Activated CD8-positive, alpha-beta memory T cell treated with anti-CD3 and anti-CD28 coated beads for 1 hour (primary cell): ENCODE data around the gene BSG.
"Not testable (repeated sequence)": the region's sequence is repeated elsewhere in the genome, so short reads cannot be mapped to it uniquely, and the experiment has no call there.

Experiments
- DNase-seq, 2 donors: peaks; one replicate each; pipeline ENCODE4 v3.0.0-alpha.2; 2020; ENCODE audit warnings: low read depth in 1 of 2; ENCODE audit errors: extremely low read depth in 1 of 2

Gene BSG

DNA sequence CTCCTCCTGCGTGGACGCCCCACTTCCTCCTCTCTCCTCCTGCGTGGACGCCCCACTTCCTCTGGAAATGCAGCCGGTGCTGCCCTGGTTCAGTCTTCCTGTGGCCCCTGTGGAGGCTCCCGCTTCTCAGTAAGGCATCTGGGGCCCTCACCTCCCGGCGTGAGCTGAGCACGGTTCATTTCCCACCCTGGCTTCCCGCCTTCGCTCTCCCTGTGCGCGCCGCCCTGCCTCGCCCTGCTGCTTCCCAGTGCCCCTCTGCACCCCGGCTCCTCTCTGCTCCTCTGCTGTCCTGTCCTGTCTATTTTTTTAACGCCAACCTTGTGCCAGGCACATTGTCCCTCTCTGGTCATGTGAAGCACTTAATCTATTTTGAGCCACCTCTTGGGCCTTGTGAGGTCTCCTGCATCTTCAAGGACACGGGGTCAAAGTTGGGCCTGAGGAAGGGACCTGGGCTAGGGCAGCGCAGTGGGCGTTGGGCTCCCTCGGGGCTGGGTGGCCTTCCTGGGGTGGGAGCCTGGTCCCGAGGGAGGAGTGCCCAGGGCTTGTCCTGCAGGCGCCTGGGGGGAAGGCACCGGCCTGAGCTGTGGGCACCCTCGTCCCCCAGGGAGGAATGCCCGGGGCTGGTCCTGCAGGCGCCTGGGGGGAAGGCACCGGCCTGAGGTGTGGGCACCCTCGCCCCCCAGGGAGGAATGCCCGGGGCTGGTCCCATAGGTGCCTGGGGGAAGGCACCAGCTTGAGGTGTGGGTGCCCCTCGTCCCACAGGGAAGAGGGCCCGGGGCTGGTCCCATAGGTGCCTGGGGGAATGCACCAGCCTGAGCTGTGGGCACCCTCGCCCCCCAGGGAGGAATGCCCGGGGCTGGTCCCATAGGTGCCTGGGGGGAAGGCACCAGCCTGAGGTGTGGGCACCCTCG lies 30.2 kb downstream of the BSG start:
- no peak for DNase-seq

GRCh38 chr19:603302-603639 lies 30.9 kb downstream of the BSG start:
- not testable (repeated sequence) for DNase-seq

DNA sequence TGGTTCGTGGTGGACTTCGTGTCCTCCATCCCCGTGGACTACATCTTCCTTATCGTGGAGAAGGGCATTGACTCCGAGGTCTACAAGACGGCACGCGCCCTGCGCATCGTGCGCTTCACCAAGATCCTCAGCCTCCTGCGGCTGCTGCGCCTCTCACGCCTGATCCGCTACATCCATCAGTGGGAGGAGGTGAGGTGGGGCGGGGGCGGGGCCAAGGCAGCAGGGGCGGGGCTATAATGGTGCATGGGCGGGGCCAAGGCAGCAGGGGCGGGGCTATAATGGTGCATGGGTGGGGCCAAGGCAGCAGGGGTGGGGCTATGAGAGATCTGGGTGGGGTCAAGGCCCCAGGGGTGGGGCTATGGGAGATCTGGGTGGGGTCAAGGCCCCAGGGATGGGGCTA lies 31.4 kb downstream of the BSG start:
- not testable (repeated sequence) for DNase-seq

DNA sequence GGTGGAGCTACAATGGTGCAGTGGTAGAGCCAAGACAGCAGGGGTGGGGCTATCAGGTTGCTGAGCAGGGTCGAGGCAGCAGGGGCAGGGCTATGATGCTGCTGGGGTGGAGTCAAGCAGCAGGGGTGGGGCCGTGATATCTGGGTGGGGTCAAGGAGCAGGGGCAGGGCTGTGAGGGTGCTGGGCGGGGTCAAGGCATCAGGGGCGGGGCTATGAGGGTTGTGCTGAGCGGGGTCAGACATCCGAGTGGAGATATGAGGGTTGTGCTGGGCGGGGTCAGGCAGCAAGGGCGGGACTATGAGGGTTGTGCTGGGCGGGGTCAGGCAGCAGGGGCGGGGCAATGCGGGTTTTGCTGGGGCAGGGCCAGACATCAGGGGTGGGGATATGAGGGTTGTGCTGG lies 32.0 kb downstream of the BSG start:
- DNase-seq = no peak

DNA sequence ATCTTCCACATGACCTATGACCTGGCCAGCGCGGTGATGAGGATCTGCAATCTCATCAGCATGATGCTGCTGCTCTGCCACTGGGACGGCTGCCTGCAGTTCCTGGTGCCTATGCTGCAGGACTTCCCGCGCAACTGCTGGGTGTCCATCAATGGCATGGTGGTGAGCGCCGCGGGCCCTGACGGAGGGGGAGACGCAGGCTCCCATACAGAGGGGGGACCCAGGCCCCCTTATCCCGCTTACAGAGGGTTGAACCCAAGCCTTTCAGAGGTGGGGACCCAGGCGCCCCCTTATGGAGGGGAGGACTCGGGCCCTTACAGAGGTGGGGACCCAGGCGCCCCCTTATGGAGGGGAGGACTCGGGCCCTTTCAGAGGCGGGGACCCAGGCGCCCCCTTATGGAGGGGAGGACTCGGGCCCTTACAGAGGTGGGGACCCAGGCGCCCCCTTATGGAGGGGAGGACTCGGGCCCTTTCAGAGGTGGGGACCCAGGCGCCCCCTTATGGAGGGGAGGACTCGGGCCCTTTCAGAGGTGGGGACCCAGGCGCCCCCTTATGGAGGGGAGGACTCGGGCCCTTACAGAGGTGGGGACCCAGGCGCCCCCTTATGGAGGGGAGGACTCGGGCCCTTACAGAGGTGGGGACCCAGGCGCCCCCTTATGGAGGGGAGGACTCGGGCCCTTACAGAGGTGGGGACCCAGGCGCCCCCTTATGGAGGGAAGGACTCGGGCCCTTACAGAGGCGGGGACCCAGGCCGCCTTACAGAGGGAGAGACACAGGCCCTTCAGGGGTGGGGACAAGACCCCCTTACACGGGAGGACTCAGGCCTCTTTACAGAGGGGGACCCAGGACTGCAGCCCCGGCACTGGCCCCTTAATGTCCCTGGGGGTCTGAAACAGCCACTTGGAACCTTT lies 32.9 kb downstream of the BSG start:
- not testable (repeated sequence) for DNase-seq

DNA sequence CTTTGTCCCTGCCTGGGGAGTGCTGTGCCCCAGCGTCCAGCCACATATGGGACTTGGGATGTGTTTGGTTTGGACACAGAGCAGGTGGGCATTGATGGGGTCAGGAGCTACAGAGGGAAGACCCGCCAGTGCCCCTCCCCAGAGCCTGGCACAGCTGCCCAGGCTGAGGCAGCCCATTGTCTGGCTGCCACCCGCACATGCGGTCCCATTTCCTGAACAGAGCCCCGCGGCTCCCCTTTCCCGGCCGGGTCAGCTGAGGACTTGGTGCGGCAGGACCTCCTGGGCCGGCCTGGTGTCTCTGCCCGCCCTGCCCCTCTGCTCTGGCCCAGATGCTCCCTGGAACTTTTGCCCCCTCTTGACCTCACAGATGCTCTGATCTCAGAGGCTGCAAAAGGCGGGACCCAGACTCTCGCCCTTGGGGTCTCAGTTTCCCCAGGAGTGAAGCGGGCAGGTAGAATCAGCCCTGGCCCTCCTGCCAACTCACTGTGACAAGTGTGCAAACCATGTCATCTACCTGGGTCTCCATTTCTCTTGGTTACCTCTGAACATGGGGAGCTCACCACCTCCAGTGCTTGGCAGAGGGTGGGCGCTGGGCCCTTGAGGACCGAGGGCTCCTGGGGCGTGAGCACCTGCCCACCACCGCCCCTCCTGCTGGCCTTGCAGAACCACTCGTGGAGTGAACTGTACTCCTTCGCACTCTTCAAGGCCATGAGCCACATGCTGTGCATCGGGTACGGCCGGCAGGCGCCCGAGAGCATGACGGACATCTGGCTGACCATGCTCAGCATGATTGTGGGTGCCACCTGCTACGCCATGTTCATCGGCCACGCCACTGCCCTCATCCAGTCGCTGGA lies 35.1 kb downstream of the BSG start:
- DNase-seq = no peak

DNA sequence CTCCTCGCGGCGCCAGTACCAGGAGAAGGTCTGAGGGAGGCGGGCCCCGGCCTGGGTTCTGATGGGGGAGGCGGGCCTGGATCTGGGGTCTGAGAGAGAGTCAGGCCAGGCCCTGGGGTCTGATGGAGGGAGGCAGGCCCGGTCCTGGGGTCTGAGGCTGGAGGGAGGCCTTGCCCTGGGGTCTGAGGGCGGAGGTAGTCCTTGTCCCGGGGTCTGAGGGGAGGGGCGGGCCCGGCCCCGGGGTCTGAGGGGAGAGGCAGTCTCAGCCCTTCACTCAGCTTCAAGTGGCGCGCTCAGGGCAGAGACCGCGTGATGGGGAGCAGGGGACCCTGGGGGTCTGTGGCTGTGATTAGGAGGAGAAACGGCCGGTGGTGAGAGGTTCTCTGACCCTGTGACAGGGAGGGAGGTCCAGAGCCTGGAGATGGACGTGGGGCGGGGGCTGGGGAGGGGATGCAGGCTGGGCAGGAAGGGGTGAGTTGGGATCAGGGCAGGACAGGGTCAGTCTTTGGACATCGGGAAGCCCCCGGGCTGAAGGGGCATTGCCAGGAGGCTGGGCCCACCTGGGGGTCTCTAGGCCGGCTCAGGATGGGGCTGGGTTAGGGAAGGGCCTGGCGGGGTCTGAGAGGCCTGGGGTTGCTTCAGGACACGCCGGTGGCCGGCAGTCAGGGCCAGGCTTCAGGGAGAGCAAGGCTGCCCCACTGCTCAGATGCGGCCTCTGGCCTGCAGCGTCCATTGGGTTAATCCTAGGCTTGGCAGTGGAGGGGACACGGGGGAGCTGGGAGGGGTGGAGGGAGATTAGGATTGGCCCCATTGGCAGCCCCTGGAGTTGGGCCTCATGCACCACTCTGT lies 36.0 kb downstream of the BSG start:
- DNase-seq = no peak

DNA sequence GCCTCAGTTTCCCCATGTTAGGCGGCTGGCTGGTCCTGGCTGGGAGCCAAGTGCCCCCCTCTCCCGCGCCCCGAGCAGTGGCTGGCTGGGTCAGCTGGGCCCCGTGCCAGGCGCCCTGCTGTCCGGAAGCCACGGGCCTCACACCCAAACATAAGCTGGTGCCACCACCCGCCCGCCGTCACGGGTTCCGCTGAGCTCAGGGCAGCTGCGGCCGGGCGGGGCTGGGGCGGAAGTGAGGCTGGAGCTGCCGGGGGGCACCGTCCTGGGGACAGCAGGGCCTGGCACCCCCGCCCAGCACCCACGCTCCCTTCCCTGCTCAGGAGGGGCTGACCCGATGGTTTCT lies 36.6 kb downstream of the BSG start:
- no peak for DNase-seq

- DNase-seq = no peak
Observed at GRCh38 chr19:610071-610800, 37.8 kb downstream of the BSG start.

DNA sequence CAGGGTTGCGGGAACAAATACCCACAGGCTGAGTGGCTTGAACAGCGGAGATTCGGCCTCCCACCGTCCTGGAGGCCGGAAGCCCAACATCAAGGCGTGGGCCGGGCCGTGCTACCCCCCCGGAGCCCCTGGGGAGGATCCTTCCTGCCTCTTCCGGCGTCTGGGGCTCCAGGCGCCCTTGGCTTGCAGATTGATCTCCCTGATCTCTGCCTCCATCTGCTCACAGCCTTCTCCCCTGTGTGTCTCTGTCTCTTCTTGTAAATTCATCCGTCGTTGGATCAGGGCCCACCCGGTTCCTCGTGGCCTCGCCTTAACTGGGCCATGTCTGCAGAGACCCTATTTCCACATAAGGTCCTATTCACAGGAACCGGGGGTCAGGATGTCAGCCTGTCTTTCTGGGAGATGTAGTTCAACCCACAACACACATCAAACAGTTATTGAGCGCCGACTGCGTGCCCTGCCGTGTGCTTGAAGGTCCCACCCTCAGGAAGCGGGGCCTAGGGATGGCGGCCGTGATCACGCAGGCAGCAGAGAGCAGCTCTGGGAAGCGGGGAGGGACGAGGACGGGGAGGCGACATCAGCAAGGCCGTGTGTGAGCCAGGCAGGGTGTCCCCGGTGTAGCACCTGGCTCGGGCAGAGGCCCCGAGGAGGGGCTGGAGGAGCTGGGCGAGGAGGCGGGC lies 38.5 kb downstream of the BSG start:
- DNase-seq = no peak

DNA sequence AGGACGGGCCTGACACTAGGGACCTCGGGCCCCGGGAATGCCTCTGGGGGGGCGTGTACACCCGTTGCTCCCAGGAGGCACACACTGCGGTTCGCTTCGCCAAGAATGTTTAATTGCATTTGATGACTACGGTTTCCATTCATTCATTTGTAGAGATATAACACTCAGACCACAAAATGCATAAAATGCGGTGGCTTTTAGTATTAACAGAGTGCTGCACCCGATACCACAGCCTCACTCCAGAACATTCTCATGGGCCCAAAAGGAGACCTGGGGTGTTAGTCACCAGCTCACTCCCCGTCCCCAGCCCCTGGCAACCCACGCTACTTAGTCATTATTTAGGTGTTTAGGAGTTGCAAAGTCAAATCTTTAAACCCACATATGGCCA lies 39.1 kb downstream of the BSG start:
- no peak for DNase-seq

GRCh38 chr19:612941-613340 lies 40.5 kb downstream of the BSG start:
- no peak for DNase-seq

DNA sequence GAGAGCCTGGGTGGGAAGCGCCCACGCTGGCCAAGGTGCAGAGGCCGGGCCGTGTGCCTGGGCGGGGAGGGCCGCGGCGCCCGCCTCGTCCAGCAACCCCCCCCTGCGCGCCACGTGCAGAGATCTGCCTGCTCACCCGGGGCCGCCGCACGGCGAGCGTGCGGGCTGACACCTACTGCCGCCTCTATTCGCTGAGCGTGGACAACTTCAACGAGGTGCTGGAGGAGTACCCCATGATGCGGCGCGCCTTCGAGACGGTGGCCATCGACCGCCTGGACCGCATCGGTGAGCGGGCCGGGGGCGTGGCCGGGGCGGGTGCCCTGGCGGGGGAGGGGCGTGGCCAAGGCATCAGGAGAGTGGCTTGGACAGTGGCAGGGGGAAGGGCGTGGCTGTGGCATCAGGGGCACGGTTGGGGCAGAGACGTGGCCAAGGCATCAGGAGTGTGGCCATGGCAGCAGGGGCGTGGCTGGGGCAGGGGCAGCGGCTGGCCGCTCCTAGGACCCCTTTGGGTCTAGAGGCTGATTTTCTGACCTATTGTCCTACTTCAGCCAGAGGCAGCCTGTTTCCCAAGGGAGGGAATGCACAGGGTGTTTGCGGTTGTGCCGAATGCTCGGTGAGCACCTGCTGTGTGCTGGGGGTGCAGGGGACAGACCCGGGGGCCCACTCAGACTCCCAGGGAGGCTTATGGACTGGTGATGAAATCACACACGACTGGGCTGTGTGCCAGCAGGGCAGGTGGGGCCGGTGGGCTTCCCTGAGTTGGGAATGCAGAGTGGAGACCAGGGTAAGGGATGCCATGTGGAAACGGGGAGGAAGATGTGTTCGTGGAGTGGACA lies 41.6 kb downstream of the BSG start:
- DNase-seq = no peak

DNA sequence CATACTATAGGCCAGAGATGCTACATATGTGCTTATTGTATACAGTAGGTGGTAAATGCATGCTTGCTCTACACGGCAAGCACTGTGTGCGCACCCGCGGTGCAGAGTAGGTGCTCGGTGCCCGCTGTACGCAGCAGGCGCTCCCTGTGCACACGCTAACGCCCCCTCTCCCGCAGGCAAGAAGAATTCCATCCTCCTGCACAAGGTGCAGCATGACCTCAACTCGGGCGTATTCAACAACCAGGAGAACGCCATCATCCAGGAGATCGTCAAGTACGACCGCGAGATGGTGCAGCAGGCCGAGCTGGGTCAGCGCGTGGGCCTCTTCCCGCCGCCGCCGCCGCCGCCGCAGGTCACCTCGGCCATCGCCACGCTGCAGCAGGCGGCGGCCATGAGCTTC lies 43.2 kb downstream of the BSG start:
- DNase-seq = no peak

- no peak for DNase-seq
Observed at GRCh38 chr19:616062-616700, 43.8 kb downstream of the BSG start.

DNA sequence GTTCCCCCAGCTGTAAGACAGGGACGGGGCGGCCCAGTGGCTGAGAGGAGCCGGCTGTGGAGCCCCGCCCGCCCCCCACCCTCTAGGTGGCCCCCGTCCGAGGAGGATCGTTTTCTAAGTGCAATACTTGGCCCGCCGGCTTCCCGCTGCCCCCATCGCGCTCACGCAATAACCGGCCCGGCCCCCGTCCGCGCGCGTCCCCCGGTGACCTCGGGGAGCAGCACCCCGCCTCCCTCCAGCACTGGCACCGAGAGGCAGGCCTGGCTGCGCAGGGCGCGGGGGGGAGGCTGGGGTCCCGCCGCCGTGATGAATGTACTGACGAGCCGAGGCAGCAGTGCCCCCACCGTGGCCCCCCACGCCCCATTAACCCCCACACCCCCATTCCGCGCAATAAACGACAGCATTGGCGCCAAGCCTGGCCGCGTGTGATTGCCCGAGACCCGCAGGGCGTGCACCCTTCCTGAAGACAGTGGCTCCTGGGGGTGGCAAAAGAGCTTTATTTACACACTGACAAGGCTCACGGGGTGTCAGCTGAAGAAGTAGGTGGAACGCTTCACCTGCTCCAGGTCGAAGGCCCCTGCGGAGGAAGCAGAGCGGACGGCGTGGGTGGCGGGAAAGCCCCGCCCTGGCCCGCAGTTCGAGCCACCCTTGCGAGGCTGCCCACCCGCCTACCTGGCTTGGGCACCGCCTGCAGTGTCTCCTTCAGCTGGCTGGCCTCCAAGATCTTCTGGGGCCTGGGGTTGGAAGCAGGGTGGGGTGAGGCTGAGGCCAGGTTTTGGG lies 44.5 kb downstream of the BSG start:
- DNase-seq = no peak
